ENCODE data around the gene KMT2A. TPM values are rescaled to one million over a fixed set of nuclear protein-coding genes. Genes with fewer than 3 reads are reported as not detected.

KMT2A gene
- total and polyA plus RNA-seq, 2 experiments from 2014 or later = 34.3 to 72.2 TPM

DNA sequence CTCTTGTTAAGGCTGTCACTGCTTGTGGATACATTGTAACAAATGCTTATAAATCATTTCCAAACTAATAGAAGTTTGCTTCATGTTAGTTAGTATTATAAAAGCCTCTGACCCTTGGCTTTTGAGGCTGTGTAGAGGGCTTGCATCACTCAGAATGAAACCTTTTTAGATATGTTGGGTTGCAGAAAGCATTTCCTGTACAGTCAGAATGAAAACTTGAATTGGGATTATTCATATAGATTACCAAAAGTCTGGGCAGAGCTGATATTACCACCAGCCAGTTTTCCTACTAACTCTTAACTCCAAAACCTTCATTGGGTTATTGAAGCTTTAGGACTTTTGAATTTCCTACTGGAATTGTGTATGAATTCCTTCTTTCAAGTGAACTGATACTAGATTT, 12.0 kb downstream of the KMT2A start:
- peaks cover 72% of the 10 kb centered on the region for H4K20me1 ChIP-seq (replicated peaks; ENCODE audit: insufficient read depth)
- no peak for ATAC-seq
- Mint-ChIP-seq H3K9me3 (no peaks in the 10 kb centered on the region; the same call in 2 of the 3 replicates), H3K4me1 (peaks cover 10% of the 10 kb centered on the region), H3K27me3 (ENCODE audit: insufficient read depth, low read depth, poor library complexity) (peaks cover 3% of the 10 kb centered on the region), H3K27ac (no peak overlapping the region), H3K4me3 (no peak overlapping the region), H3K36me3 (ENCODE audit: low read depth) (peaks cover 4% of the 10 kb centered on the region)
- TF ChIP-seq, protein P1, sequence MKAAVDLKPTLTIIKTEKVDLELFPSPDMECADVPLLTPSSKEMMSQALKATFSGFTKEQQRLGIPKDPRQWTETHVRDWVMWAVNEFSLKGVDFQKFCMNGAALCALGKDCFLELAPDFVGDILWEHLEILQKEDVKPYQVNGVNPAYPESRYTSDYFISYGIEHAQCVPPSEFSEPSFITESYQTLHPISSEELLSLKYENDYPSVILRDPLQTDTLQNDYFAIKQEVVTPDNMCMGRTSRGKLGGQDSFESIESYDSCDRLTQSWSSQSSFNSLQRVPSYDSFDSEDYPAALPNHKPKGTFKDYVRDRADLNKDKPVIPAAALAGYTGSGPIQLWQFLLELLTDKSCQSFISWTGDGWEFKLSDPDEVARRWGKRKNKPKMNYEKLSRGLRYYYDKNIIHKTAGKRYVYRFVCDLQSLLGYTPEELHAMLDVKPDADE (IDR thresholded peaks at IDR 0.05) = no peak
- TF ChIP-seq EZH2phosphoT487 (IDR thresholded peaks at IDR 0.05; ENCODE audit: unreplicated experiment) = no peak
- TF ChIP-seq EZH2 (IDR thresholded peaks at IDR 0.05; ENCODE audit: low read depth, unreplicated experiment) = no peak
- TF ChIP-seq ZNF331 (CRISPR knock-in tag; IDR thresholded peaks at IDR 0.05; ENCODE audit: low read depth) = no peak
- TF ChIP-seq, protein P2, sequence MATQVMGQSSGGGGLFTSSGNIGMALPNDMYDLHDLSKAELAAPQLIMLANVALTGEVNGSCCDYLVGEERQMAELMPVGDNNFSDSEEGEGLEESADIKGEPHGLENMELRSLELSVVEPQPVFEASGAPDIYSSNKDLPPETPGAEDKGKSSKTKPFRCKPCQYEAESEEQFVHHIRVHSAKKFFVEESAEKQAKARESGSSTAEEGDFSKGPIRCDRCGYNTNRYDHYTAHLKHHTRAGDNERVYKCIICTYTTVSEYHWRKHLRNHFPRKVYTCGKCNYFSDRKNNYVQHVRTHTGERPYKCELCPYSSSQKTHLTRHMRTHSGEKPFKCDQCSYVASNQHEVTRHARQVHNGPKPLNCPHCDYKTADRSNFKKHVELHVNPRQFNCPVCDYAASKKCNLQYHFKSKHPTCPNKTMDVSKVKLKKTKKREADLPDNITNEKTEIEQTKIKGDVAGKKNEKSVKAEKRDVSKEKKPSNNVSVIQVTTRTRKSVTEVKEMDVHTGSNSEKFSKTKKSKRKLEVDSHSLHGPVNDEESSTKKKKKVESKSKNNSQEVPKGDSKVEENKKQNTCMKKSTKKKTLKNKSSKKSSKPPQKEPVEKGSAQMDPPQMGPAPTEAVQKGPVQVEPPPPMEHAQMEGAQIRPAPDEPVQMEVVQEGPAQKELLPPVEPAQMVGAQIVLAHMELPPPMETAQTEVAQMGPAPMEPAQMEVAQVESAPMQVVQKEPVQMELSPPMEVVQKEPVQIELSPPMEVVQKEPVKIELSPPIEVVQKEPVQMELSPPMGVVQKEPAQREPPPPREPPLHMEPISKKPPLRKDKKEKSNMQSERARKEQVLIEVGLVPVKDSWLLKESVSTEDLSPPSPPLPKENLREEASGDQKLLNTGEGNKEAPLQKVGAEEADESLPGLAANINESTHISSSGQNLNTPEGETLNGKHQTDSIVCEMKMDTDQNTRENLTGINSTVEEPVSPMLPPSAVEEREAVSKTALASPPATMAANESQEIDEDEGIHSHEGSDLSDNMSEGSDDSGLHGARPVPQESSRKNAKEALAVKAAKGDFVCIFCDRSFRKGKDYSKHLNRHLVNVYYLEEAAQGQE (IDR thresholded peaks at IDR 0.05; ENCODE audit: unreplicated experiment) = no peak
- TF ChIP-seq, protein P3, sequence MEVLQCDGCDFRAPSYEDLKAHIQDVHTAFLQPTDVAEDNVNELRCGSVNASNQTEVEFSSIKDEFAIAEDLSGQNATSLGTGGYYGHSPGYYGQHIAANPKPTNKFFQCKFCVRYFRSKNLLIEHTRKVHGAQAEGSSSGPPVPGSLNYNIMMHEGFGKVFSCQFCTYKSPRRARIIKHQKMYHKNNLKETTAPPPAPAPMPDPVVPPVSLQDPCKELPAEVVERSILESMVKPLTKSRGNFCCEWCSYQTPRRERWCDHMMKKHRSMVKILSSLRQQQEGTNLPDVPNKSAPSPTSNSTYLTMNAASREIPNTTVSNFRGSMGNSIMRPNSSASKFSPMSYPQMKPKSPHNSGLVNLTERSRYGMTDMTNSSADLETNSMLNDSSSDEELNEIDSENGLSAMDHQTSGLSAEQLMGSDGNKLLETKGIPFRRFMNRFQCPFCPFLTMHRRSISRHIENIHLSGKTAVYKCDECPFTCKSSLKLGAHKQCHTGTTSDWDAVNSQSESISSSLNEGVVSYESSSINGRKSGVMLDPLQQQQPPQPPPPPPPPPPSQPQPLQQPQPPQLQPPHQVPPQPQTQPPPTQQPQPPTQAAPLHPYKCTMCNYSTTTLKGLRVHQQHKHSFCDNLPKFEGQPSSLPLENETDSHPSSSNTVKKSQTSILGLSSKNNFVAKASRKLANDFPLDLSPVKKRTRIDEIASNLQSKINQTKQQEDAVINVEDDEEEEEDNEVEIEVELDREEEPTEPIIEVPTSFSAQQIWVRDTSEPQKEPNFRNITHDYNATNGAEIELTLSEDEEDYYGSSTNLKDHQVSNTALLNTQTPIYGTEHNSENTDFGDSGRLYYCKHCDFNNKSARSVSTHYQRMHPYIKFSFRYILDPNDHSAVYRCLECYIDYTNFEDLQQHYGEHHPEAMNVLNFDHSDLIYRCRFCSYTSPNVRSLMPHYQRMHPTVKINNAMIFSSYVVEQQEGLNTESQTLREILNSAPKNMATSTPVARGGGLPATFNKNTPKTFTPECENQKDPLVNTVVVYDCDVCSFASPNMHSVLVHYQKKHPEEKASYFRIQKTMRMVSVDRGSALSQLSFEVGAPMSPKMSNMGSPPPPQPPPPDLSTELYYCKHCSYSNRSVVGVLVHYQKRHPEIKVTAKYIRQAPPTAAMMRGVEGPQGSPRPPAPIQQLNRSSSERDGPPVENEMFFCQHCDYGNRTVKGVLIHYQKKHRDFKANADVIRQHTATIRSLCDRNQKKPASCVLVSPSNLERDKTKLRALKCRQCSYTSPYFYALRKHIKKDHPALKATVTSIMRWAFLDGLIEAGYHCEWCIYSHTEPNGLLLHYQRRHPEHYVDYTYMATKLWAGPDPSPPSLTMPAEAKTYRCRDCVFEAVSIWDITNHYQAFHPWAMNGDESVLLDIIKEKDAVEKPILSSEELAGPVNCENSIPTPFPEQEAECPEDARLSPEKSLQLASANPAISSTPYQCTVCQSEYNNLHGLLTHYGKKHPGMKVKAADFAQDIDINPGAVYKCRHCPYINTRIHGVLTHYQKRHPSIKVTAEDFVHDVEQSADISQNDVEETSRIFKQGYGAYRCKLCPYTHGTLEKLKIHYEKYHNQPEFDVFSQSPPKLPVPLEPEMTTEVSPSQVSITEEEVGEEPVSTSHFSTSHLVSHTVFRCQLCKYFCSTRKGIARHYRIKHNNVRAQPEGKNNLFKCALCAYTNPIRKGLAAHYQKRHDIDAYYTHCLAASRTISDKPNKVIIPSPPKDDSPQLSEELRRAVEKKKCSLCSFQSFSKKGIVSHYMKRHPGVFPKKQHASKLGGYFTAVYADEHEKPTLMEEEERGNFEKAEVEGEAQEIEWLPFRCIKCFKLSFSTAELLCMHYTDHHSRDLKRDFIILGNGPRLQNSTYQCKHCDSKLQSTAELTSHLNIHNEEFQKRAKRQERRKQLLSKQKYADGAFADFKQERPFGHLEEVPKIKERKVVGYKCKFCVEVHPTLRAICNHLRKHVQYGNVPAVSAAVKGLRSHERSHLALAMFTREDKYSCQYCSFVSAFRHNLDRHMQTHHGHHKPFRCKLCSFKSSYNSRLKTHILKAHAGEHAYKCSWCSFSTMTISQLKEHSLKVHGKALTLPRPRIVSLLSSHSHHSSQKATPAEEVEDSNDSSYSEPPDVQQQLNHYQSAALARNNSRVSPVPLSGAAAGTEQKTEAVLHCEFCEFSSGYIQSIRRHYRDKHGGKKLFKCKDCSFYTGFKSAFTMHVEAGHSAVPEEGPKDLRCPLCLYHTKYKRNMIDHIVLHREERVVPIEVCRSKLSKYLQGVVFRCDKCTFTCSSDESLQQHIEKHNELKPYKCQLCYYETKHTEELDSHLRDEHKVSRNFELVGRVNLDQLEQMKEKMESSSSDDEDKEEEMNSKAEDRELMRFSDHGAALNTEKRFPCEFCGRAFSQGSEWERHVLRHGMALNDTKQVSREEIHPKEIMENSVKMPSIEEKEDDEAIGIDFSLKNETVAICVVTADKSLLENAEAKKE (CRISPR knock-in tag; IDR thresholded peaks at IDR 0.05) = no peak
- no peak for TF ChIP-seq JUNB (IDR thresholded peaks at IDR 0.05; ENCODE audit: unreplicated experiment)
- H3K36me3 ChIP-seq (ENCODE audit: insufficient read depth) = no peaks in the 10 kb centered on the region
- DNase-seq (ENCODE audit: low spot score) = no peak
- no peak overlapping the region for H3K27ac ChIP-seq (ENCODE audit: low read depth)
- H3K9me2 ChIP-seq (ENCODE audit: insufficient read depth) = no peaks in the 10 kb centered on the region
- H3K4me3 ChIP-seq = no peak overlapping the region
- no peak overlapping the region for H2AFZ ChIP-seq
- no peaks in the 10 kb centered on the region for H3K27me3 ChIP-seq (ENCODE audit: insufficient read depth)
- no peak overlapping the region for H3K4me2 ChIP-seq
- H3F3A ChIP-seq (replicated peaks; ENCODE audit: low read depth) = no peaks in the 10 kb centered on the region
- no peaks in the 10 kb centered on the region for H3K4me1 ChIP-seq (ENCODE audit: insufficient read depth)
- peaks cover 100% of the 10 kb centered on the region for H3K79me2 ChIP-seq (replicated peaks; ENCODE audit: insufficient read depth)
